ENCODE measurements around the gene NXT2. TPM values are rescaled to one million over a fixed set of nuclear protein-coding genes. Genes with fewer than 3 reads are reported as not detected.

Gene NXT2
- total RNA-seq, 1 donor from 2014 or later = 7.6 TPM

Other genes with a start within 250 kb of the NXT2 start
- gene GUCY2F, start 54.8 kb upstream of the NXT2 start, total RNA-seq = not detected in 2 replicates
- gene KCNE5, start 88.3 kb downstream of the NXT2 start, total RNA-seq = 0.13 TPM in 1 of 2 replicates, not detected in the other
- 46.3 and 64.7 TPM in 2 replicates for gene ACSL4, start 196.4 kb downstream of the NXT2 start, total RNA-seq